GM04503 (cell line): ENCODE data around the gene SLC23A1.

ENCODE experiments used
- DNase-seq: peaks from one replicate; pipeline ENCODE4 v3.0.0-alpha.2; 2012; ENCODE audit warnings: low read depth

Gene SLC23A1

DNA sequence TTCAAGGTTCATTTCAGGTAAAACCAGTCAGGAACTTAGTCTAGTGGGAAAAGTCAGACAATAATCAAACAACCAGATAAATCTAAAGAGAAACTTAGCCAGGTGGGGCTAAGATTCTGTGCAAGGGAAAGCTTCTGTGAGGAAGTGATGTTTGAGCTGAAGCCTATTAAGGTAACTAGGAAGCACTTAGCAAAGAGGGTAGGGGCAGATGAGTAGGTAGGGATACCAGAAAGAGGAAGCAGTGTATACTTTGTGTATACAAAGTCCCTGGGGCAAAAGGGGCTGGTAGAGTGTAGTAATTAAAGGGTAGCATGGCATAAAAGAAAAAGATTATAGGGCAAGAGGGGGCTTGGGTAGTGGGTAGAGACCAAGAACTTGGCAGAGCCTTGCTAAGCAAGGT is 24.4 kb upstream of the SLC23A1 start:
- no peak for DNase-seq

DNA sequence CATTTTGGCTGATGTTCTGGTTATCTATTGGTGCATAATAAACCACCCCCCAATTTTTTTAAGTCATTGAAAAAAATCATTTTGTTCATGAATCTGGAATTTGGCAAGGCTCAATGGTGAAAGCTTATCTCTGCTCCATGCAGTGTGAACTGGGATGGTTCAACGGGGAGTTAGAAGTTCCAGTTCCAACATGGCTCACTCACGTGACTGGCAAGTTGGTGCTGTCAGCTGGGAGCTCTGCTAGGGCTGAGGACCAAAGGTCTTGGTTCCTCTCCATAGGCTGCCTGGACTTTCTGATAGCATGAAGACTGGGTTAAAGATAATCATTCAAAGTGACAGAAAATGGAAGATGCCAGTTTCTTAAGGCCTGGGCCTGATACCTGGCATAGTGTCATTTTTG is 23.9 kb upstream of the SLC23A1 start:
- DNase-seq: no peak

DNA sequence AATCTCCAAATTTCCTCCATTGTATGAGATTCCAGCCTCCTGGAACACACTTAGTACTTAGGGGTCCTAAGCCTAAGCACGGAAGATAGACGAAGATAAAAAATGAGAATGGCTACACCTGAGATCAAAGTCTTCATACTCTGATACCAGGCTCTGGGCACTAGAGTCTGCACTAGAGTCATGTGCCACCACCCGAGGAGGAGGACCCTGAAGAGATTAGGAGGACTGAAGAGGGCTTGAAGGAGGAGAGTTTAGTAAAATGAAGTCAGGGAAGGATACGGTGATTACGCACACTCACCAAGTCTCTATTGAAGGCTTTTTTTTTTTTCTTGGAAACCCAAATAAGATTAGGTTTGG is 21.4 kb upstream of the SLC23A1 start:
- no peak for DNase-seq

DNA sequence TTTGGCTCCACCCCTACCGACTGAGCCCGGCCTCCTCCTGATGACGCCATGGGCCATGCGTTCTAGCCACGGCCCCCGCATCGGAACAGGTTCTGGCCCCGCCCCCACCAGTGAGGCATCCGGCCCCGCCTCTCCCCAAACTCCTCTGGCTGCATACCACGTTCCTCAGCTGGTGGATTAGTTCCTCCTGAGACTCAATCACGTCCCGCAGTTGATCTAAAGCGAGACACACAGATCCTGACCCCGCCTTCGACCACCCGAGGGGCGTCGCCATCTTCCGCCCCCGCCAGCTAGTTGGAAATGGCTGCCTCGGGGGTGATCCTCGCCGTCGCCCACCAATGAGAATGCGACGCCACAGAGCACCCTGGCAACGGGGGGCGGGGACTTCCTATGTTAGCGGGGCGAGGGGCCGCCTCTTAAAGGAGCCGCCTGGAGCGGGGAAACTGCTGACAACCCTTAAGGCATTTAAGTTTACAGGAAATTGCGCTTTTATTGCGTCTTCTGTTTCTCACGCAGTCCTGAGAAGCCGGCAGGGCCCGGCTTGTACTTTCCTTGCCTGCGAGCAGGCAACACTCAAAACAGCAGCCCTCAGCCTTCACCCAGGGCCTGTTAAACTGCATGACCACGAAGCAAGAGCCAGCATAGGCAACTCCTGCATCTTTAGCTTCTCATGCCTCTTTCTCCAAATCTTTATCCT is 20.8 kb upstream of the SLC23A1 start, which contains the start of gene SPATA24:
Gene SPATA24, minus strand, starts transcription at position 303 of the 697 bp plus-strand sequence. Its CDS starts 29 bp downstream, at position 274.
- DNase-seq: peak; percentile 85

DNA sequence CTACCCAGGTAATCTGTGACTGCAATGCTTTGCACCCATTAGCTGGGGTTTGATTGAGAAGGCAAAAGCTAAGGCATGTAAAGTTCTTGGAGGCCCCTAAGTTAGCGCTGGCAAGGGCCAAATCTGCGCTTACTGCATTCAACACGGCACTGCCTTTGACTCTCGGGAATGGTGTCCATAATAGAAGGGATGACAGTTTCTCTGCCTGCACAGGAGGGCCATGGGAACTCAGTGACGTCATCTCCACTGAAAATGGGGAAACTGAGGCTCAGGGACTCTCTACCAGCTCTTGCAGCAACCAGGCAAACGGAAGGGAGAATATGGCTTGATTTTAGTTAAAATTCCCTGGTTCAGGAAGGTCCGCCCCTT is 20.3 kb upstream of the SLC23A1 start:
- no peak for DNase-seq

DNA sequence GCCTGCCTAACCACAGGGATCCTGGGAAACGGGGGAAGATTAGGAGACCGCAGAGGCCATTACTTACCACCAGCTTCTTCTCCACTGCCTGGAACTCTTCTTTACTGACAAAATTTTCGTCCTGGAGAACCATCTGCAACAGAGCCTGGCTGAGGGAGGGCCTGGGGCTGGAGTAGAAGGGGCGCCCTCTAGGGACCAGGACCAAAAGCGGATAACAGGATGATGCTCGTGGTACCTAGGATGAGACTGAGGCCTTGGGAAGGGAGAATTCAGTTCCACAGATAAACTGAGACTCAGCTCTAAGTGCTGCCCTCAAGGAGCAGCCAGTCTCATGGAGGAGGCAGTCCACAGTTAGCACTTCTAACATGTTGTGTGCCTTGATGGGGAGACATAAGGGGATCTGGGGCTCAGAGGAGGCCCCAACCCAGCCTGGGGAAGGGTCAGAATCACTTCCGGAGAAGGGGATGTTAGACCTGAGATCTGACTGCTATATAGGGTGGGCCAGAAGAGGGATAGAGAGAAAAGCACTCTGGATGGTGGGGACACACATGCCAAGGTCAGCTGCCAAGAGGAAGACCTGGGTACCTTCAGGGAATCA is 19.6 kb upstream of the SLC23A1 start:
- DNase-seq: no peak

DNA sequence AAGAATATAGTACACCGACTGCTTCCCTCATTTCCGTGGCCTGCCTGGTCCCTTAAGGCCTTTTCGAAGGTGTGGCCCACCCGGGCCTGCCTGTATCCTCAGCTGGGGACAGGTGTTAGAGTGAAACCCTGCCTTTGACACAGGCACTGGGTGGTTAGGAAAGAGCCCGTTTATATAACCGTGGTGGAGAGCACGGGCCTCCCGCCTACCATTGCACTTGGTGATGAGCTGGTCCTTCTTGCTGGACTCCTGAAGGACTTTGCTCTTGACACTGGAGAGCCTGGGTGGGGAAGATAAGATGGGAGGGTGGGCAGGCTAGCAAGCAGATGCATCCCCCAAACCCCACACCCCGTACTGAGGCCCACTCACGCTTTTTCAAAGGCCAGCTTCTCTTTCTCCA is 18.4 kb upstream of the SLC23A1 start:
- DNase-seq: no peak

DNA sequence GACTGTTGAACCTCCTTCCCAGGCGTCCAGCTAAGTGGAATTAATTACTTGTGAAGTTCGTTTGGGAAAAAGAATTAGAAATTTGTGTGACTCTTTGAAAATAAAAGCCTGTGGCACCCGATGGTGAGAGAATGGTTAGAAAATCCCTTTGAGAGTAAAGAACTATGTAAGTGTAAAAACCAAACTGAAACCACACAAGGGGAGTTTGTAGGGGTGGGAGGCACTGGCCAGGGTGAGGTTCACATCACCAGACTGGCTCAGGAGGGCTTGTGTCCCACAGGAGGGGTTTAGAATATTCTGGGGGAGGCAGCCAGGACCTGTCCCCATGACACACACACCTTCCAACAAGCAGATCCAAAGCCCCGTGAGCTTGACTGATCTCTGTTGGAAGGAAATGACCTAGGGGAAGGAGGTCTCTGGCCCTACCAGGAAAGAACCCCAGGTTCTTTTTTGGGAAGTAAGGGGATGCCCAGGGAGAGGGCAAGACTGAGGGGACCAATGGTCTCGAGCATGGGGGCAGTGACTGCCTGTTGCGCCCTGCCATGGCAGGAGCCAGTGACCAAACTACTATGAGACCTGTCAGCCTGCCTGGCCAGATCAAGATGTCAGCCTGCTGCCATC is 16.5 kb upstream of the SLC23A1 start:
- no peak for DNase-seq

DNA sequence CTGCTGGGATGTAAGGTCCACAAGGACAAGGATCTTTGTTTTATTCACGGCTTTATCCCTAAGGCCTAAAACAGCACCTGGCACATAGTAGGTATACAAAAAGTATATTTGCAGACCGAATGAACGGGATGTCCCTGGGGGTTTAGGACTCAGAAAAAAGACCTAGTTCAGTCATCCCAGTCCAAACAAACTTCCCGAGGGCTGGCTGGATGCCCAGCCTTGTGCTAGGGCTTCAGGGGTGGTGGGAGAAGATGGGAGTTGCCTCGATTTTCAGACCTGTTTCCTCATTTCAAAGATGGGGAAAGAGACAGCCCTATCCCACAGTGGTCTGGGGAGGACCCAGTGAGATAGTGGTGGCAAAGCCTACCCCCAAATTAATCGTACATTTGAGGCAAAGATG is 14.8 kb upstream of the SLC23A1 start:
- DNase-seq: no peak

DNA sequence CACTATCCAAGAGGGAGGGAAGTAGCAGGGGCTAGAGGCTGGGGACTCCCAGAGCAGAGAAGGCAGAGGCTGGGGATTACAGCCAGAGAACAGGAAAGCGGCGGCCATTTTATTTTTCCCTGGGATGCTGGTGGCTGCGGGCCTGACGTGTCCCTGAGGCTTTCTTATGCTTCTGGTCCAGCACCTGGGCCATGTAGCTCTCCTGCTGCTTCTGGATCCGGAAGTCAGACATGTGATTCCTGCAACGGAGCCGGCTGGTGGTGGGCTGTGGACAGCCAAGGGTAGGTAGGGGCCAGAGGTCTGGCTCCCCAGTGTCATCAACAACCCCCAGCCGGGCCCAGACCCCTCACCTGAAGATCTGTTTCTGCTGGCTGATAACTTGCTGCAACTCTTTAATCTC is 13.6 kb upstream of the SLC23A1 start:
- DNase-seq: no peak

DNA sequence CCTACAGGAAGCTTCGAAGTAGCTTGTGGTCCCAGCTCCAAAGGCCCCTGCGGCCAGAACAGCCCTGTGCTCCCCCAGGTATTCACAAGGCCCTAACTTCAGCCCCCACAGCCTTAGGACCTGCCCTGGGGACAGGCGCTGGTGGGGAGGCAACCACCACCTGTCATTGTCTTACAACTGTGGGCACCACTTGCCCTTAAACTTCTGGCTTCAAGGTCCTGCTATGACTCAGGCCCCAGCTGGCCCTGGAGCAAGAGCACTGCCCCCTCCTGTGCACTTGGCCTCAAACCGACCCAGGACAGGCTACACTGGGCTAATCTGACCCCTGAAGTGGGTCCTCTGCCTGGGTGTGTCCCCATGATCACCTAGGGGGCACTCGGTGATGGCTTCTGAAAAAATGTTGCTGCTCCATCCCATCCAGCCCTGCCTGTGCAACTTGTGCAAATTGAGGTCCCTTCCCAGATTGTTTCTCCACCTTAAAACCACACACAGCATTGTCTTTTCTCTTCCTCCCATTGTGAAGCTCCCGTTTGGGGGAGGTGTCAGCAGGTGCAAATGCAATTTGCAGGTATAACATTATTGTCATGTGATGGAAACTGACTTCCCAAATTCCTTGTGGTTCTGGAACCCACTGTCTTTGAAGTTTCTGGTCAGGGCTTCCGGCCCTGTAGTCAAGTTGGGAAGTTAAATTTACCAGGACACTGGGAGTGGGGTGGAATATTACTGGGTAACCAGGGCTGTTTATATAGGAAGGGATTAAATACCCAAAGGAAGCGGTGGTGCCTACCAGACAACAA is 12.9 kb upstream of the SLC23A1 start:
- no peak for DNase-seq

DNA sequence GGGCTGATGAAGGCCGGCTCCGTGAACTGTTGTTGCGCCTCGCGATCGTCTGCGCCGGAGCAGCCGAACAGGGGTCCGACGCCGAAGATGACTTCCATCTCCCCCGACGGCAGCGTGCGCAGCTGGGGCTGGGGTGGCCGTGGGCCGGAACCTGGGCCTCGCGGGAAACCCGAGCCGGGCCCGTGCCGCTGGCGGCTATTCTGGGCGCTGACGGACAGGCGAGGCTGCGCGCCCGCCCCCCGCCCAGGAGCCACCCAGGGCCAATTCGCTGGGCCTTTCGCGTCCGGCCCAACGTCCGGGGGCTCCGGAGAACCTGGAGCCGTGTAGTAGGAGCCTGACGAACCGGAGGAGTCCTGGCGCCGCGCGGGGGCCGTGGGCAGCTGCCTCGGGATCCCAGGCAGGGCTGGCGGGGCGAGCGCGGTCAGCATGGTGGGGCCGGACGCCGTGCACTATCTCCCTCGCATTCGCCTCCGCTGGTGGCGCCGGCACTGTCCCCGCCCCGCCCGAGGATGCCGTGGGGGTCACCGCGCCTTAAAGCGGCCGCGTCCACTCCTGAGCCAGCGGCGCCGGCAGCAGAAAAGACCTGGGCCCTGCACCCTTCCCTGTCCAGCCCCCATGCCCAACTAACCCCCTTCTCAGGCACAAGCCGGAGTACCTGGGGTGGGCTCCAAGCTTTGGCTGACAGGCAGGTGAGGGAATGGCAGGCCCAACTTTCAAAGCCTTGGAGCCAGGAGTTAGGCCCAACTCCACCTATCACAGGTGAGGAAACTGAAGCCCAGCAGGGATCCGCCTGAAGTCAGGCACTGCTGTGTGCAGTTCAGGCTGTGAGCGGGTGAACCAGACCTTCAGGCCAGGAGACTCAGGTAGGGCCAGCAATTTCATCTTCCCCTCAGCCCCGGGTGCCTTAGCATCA is 11.8 kb upstream of the SLC23A1 start, which contains the start of gene PROB1:
Gene PROB1, minus strand, starts transcription at position 451 of the 913 bp plus-strand sequence. Its CDS starts 23 bp downstream, at position 428.
- DNase-seq: no peak

DNA sequence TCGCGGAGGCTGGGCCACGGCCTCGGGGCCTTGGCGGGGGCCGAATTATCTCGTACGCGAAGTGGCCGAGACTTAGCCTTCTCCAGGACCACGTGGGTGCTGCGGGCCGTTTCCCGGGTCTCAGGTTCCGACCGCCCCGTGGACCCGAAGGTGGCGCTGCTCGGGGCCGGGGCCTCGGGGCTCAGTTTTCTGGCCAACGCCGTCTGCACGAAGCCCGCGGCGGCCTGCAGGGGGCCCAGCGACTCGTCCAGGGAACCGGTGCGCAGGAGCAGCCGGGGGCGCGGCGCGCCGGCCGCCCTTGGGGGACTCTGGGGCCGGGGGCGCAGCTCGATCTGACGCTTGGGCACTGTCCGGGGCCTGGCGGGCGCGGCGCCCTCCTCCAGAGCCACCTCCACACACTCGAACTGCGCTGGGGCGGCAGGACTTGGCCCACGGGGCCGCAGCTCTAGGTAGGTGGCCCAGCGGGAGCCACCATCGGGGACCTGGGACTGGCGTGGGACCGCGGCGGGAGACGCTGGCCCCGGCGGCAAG is 11.1 kb upstream of the SLC23A1 start:
- DNase-seq: no peak

DNA sequence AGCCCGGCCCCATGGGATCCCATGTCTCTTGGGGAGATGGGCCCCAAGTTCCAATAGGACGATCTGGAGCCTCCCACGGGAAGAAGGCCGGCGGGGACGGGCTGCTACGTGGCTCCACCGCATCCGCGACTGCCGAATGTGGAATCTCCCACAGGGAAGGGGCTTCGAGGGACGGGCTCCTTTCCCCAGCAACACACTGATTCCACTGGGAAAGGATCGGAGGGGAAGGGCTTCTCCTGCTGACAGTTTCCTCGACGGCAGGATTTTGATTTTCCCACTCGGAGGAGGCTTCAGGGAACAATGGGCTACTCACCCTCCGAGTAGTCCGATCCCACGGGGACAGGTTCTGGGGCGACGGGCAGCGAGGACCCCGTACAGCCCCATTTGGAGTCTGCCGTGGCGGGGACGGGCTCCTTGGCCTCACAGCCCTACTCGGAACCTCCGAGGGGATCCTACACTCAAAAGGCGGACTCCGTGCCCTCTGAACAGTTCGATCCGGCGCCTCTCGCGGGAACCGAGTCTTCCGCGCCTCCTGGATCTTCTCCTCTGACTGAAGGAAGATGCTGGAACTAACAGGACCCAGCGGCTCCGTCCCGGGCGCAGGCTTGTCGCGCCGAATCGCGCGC is 10.5 kb upstream of the SLC23A1 start:
- no peak for DNase-seq

DNA sequence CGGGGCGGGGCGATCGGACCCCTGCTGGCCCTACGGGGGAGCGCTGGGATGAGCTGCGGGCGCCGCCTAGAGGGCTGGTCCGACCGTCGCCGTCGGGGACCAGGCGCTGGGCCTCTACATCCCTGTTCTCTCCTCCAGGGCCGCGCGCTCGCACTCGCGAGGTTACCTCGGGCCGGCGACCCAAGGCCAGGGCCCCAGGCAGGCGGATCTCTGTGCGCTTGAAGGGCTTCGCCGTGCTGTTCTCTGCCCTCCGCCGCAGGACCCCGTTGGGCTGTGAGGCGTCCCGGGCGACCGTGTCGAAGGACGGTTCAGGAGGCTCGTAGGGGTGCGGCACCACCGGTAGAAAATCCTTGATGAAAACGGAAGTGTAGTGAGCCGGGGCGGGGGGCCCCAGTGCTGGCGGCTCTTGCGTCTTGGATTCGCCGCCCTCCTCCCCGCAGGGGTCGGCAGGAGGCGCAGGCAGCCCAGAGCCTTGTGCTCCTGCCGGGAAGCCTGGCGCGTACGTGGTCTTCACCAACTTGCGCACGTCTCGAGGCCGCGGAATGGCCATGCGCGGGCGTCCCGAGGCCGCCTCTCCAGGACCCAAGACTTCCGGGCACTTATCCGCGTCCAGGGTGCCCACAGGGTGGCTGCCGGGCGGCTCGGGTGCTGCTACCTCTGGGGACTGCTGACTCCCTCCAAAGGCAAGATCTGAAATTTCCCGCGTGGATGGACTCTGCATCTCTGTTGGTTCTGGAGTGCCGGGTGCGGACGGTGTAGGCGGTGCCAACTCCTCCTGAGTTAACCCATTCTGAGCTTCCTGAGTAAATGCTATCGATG is 9.8 kb upstream of the SLC23A1 start:
- DNase-seq: no peak

DNA sequence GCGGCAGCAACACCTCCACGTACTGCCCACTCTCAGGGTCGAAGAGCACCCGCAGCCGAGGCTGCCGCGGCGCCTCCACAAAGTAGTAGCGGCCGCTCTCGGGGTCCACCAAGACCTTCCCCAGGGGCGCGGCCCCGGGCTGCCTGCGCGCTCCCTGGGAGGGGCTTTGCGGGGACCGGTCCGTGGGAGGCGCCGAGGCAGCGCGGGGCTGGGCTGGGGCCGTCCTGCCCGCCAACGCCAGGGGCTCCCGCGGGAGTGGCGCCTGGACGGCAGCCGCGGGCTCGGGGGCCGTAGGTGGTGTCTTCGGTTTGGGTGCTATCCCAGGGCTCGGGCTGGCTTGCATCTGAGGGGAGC is 9.2 kb upstream of the SLC23A1 start:
- DNase-seq: no peak

DNA sequence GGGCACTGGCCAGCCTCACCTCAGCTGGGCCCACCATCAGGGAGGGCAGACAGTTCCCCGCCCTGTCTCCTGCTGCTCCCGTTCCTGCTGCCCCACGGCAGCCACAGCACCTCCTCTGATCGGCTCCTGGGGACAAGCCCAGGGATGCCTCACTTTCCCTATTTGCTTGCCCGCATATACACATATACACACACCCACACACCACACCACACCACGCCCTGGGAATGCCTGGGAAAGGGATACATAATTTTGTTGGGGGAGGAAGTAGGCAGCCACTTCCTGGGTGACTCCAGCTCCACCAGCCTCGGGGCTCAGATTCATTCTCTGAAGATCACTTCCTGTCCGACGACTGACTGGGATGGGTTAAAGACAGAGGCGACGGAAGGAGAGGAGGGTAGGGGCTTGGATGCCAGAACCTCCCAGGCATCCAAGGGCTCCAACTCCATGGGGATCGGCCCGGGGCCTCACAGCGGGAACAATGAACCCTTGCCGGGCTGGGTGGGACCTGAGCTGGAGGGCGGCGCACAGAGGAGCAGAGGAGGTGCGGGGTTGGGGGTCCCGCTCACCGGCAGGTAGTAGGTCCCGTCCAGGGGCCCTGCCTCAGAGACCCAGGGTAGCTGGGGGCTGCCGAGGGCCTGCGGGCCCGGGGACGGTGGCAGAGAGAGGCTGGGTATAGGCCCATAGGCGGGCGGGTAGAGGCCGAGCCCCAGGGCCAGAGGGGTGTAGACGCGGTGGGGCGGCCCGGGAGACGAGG is 8.7 kb upstream of the SLC23A1 start:
- no peak for DNase-seq

DNA sequence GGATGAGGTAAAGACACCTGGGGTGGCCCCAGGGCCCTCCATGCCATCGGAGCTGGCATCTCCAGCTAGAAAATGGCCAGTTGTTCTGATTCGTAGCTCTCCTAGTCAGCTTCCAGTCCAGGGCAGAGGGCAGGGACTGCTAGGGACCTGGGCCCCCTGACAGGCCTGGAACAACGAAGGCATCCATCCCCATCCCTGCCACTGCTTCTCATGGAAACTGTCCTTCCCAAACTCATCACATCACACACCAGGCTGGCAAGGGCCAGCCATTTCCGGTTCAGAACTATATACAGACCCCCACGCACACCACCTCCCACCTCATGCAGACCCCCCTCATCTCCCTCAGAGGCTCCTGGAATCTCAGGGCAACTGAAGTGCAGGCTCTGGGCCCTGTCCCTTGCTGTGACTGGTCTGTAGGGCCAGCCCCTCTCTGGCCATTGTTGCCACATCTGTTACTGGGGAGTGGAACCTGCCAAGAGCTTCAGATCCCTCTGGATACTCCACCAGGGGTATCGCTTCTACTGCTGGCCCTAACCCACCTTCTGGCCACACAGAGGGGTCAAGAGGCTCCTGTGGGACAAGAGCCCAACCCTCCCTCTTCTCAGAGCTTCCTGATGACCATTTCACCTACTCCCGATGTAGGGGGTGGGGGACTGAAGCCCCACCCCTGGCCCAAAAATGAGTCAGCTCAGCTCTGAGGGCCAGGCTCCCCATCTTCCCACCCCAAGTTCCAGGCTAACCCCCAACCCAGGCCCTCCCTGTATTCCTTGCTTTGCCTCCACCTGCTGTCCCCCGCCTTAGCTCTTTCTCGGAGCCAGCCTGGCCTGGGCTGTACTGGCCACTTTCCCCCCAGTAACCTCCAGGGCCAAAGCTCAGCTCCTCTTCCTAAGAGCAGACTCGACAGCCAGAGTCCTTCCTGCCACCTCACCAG is 7.8 kb upstream of the SLC23A1 start:
- no peak for DNase-seq
